Measurements from ENCODE around the gene RRM1. TPM values are rescaled to one million over a fixed set of nuclear protein-coding genes. Genes with fewer than 3 reads are reported as not detected.
"Not testable (repeated sequence)": the region's sequence is repeated elsewhere in the genome, so short reads cannot be mapped to it uniquely, and the experiment has no call there.

Gene RRM1
- total and polyA plus RNA-seq, 2 experiments from 2014 or later, result 41.0 to 44.6 TPM

DNA sequence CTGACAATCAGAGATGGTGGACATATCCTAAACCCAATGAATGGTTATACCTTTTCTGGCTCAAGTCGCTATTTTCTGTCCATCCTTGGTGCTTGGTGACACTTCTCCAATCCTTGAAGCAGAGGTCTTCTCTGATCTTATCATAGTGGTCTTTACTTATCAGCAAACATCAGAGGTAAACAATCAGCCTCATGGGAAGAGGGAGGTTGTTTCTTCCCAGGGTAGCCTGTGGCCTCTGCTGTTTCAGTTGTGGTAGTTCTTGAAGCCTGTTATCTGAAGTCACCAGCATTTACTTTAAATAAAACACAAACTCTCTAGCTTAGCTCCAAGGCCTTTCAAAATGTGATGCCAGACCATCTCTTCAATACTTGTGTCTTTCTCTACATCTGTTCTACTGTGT is 66.7 kb downstream of the RRM1 start:
- no peaks in the 10 kb centered on the region for H3K4me1 ChIP-seq (ENCODE audit: low read depth)
- H3K27ac ChIP-seq, result no peak overlapping the region
- no peaks in the 10 kb centered on the region for H3K27me3 ChIP-seq
- H3K36me3 ChIP-seq, result no peaks in the 10 kb centered on the region
- no peaks in the 10 kb centered on the region for H3K9me3 ChIP-seq (ENCODE audit: low read depth)
- H3K4me3 ChIP-seq, result no peak overlapping the region
- DNase-seq (ENCODE audit: low read depth in 1 of 2, low spot score in 1 of 2), result no peak
- TF ChIP-seq, protein P1, sequence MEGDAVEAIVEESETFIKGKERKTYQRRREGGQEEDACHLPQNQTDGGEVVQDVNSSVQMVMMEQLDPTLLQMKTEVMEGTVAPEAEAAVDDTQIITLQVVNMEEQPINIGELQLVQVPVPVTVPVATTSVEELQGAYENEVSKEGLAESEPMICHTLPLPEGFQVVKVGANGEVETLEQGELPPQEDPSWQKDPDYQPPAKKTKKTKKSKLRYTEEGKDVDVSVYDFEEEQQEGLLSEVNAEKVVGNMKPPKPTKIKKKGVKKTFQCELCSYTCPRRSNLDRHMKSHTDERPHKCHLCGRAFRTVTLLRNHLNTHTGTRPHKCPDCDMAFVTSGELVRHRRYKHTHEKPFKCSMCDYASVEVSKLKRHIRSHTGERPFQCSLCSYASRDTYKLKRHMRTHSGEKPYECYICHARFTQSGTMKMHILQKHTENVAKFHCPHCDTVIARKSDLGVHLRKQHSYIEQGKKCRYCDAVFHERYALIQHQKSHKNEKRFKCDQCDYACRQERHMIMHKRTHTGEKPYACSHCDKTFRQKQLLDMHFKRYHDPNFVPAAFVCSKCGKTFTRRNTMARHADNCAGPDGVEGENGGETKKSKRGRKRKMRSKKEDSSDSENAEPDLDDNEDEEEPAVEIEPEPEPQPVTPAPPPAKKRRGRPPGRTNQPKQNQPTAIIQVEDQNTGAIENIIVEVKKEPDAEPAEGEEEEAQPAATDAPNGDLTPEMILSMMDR (IDR thresholded peaks at IDR 0.05; ENCODE audit: low read depth, low read length), result no peak

DNA sequence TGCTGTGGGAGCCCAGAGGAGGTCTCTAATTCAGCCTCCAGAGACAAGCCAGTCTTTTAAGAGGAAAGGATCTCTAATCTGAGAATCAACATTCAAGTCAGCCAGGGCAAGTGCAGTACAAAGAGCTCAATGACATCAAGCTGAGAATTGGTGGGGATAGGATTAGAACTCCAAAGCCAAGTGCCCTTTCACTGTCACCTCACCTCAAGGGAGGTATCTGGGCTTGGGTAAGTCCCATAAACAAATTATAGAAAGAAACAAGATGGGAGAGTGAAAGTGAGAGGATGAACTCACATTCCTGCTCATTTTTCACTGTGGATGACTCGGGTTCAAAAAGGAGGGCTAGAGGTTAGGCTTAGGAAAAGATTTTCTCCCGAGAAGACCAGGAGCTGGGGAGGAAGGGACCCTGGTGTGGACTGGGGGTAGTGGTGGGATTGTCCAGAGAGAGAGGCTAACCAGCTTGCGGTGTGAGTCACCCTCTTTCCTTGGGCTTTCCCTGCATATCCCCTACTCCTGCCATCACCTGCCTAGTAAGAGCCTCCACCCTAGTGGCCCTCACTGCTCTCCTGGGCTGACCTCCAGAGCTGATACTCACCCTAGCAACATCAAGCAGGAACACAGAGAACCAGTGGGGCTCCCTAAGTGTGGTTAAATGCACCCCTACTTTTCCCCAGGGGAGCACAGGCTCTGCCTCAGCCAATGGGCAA is 70.4 kb downstream of the RRM1 start:
- Histone ChIP-seq H3K27me3 (no peaks in the 10 kb centered on the region), H3K4me1 (ENCODE audit: low read depth) (no peaks in the 10 kb centered on the region), H3K27ac (no peak overlapping the region), H3K36me3 (no peaks in the 10 kb centered on the region), H3K4me3 (no peak overlapping the region), H3K9me3 (ENCODE audit: low read depth) (no peaks in the 10 kb centered on the region)
- no peak for DNase-seq (ENCODE audit: low read depth in 1 of 2, low spot score in 1 of 2)
- TF ChIP-seq, protein P1 (IDR thresholded peaks at IDR 0.05; ENCODE audit: low read depth, low read length), result no peak

DNA sequence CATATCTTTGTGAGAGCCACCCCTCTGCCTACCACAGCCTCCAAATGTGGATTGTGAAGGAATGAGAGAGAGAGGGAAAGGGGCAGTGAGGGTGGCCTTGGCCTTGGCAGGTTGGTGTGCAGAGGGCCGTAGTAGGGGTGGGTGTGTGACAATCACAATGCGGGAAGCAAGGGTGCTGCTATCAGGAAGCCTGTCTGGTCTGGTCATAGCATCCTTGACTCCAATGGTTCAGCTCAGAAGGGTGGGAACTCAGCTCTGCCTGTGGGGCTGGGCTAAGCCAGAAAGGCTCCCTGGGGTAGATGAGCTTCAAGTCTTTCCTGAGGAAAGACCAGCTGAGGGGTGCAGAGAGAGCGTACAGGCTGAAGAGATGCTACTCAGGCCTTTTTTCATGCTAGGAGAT is 72.7 kb downstream of the RRM1 start:
- no peak for DNase-seq (ENCODE audit: low read depth in 1 of 2, low spot score in 1 of 2)
- no peak overlapping the region for H3K4me3 ChIP-seq
- no peaks in the 10 kb centered on the region for H3K36me3 ChIP-seq
- H3K4me1 ChIP-seq (ENCODE audit: low read depth), result no peaks in the 10 kb centered on the region
- no peaks in the 10 kb centered on the region for H3K9me3 ChIP-seq (ENCODE audit: low read depth)
- TF ChIP-seq, protein P1 (IDR thresholded peaks at IDR 0.05; ENCODE audit: low read depth, low read length), result no peak
- H3K27me3 ChIP-seq, result no peaks in the 10 kb centered on the region
- no peak overlapping the region for H3K27ac ChIP-seq

DNA sequence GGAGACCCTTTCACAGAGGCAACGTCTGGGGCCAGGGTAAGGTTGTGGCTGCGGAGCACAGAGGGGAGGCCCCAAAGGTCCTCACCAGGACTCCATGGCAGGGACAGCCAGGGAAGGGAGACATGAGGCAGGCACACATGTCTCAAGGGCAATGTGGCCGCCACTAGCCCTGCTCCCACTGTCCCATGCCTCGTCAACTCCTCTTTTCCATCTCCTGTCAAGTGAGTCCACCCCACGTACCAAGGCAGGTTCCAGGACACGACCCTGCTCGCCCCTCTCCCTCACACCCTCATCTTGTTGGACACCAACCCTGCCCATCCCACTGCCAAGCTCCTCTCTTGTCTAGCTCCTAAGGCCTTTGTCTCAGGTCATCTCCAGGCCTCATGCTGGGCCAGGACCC is 73.2 kb downstream of the RRM1 start:
- H3K4me1 ChIP-seq (ENCODE audit: low read depth), result no peaks in the 10 kb centered on the region
- no peaks in the 10 kb centered on the region for H3K36me3 ChIP-seq
- TF ChIP-seq, protein P1 (IDR thresholded peaks at IDR 0.05; ENCODE audit: low read depth, low read length), result no peak
- H3K27ac ChIP-seq, result no peak overlapping the region
- DNase-seq (ENCODE audit: low read depth in 1 of 2, low spot score in 1 of 2), result no peak
- H3K27me3 ChIP-seq, result no peaks in the 10 kb centered on the region
- no peaks in the 10 kb centered on the region for H3K9me3 ChIP-seq (ENCODE audit: low read depth)
- no peak overlapping the region for H3K4me3 ChIP-seq

DNA sequence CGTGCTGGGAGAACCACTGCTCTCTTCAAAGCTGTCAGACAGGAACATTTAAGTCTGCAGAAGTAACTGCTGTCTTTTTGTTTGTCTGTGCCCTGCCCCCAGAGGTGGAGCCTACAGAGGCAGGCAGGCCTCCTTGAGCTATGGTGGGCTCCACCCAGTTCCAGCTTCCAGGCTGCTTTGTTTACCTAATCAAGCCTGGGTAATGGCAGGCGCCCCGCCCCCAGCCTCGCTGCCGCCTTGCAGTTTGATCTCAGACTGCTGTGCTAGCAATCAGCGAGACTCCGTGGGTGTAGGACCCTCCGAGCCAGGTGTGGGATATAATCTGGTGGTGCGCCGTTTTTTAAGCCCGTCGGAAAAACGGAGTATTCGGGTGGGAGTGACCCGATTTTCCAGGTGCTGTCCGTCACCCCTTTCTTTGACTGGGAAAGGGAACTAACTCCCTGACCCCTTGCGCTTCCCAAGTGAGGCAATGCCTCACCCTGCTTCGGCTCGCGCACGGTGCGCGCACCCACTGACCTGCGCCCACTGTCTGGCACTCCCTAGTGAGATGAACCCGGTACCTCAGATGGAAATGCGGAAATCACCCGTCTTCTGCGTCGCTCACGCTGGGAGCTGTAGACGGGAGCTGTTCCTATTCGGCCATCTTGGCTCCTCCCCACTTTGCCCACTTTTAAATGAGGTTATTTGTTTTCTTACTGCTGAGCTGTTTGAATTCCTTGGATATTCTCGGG is 81.2 kb downstream of the RRM1 start:
- H3K27me3 ChIP-seq; H3K36me3 ChIP-seq; H3K4me1 ChIP-seq (ENCODE audit: low read depth); H3K27ac ChIP-seq; H3K9me3 ChIP-seq (ENCODE audit: low read depth): not testable (repeated sequence)
- DNase-seq (ENCODE audit: low read depth in 1 of 2, low spot score in 1 of 2), result peak in 1 of 2 donors; percentile 11
- H3K4me3 ChIP-seq, result peak overlapping the region; percentile 11
